K562 (cell line): Measurements from ENCODE around the gene ADGRE3.

Experiments
- ZNF830 ChIP-seq: fragments of 250-450 bp; sonication (Bioruptor Pico); IDR thresholded peaks from 2 replicates; pipeline ENCODE4 v1.5.0; 2021; ENCODE audit warnings: mild to moderate bottlenecking
- TF ChIP-seq, protein P1 (sequence below), 2 experiments: fragments of 450-650 bp; formaldehyde crosslinking in 1 of 2; IDR thresholded peaks; 2 replicates each; pipeline versions ENCODE4 v1.4.0 to v1.6.1; 2014 to 2020; ENCODE audit warnings: mild to moderate bottlenecking in 2 of 2, borderline replicate concordance in 1 of 2, low read depth in 1 of 2

DNA sequence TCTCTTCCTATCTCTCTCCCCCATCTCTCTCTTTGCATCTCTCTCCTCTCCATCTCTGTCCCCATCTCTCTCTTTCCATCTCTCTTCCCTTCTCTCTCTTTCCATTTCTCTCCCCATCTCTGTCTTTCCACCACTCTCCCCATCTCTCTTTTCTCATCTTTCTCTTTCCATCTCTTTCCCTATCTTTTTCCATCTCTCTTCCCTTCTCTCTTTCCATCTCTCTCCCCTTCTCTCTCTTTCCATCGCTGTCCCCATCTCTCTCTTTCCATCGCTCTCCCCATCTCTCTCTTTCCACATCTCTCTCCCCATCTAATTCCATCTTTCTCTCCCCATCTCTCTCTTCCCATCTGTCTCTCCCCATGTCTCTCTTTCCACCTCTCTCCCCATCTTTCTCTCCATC, 24.5 kb downstream of the ADGRE3 start:
- no peak for TF ChIP-seq ZNF830 (CRISPR knock-in tag)
- TF ChIP-seq, protein P1, sequence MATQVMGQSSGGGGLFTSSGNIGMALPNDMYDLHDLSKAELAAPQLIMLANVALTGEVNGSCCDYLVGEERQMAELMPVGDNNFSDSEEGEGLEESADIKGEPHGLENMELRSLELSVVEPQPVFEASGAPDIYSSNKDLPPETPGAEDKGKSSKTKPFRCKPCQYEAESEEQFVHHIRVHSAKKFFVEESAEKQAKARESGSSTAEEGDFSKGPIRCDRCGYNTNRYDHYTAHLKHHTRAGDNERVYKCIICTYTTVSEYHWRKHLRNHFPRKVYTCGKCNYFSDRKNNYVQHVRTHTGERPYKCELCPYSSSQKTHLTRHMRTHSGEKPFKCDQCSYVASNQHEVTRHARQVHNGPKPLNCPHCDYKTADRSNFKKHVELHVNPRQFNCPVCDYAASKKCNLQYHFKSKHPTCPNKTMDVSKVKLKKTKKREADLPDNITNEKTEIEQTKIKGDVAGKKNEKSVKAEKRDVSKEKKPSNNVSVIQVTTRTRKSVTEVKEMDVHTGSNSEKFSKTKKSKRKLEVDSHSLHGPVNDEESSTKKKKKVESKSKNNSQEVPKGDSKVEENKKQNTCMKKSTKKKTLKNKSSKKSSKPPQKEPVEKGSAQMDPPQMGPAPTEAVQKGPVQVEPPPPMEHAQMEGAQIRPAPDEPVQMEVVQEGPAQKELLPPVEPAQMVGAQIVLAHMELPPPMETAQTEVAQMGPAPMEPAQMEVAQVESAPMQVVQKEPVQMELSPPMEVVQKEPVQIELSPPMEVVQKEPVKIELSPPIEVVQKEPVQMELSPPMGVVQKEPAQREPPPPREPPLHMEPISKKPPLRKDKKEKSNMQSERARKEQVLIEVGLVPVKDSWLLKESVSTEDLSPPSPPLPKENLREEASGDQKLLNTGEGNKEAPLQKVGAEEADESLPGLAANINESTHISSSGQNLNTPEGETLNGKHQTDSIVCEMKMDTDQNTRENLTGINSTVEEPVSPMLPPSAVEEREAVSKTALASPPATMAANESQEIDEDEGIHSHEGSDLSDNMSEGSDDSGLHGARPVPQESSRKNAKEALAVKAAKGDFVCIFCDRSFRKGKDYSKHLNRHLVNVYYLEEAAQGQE (IDR thresholded peaks at IDR 0.05; ENCODE audit: borderline replicate concordance): no peak
- TF ChIP-seq, protein P1 (CRISPR knock-in tag; IDR thresholded peaks at IDR 0.05; ENCODE audit: low read depth): no peak
